Neutrophil (primary cell): ENCODE data around the gene NFATC2IP.
"Not testable (repeated sequence)": the region's sequence is repeated elsewhere in the genome, so short reads cannot be mapped to it uniquely, and the experiment has no call there.

Experiments used
- H3K27ac ChIP-seq: fragments of 200-600 bp; sonication (generic); 2 replicates; pipeline ENCODE4 v1.5.1; 2016; ENCODE audit warnings: mild to moderate bottlenecking, moderate library complexity
- H3K27me3 ChIP-seq: fragments of 200-600 bp; sonication (generic); 2 replicates; pipeline ENCODE4 v1.6.0; 2016; ENCODE audit warnings: mild to moderate bottlenecking
- H3K36me3 ChIP-seq: fragments of 200-600 bp; sonication (generic); 2 replicates; pipeline ENCODE4 v1.5.1; 2017
- H3K4me1 ChIP-seq, 2 experiments: fragments of 200-600 bp in 1 of 2; sonication (generic) in 1 of 2; 1 replicate in 1 of 2; 2 replicates in 1 of 2; pipeline versions ENCODE4 v1.5.1 to v1.6.1; 2013 to 2016; ENCODE audit warnings: low read depth in 1 of 2, low read length in 1 of 2, mild to moderate bottlenecking in 1 of 2, moderate library complexity in 1 of 2; ENCODE audit not compliant: control insufficient read depth in 1 of 2, insufficient read depth in 1 of 2
- H3K4me3 ChIP-seq, 2 experiments: fragments of 200-600 bp in 1 of 2; sonication (generic) in 1 of 2; 1 replicate in 1 of 2; 2 replicates in 1 of 2; pipeline ENCODE4 v1.5.1; 2013 to 2016; ENCODE audit warnings: low read depth in 1 of 2, low read length in 1 of 2, mild to moderate bottlenecking in 1 of 2, moderate library complexity in 1 of 2
- H3K9me3 ChIP-seq: fragments of 200-600 bp; sonication (generic); 2 replicates; pipeline ENCODE4 v1.5.1; 2016
- TF ChIP-seq, protein P1 (sequence below): fragments of 200-600 bp; sonication (generic); IDR thresholded peaks from 2 replicates; pipeline ENCODE4 v1.5.1; 2016; ENCODE audit warnings: antibody characterized with exemption

NFATC2IP gene

DNA sequence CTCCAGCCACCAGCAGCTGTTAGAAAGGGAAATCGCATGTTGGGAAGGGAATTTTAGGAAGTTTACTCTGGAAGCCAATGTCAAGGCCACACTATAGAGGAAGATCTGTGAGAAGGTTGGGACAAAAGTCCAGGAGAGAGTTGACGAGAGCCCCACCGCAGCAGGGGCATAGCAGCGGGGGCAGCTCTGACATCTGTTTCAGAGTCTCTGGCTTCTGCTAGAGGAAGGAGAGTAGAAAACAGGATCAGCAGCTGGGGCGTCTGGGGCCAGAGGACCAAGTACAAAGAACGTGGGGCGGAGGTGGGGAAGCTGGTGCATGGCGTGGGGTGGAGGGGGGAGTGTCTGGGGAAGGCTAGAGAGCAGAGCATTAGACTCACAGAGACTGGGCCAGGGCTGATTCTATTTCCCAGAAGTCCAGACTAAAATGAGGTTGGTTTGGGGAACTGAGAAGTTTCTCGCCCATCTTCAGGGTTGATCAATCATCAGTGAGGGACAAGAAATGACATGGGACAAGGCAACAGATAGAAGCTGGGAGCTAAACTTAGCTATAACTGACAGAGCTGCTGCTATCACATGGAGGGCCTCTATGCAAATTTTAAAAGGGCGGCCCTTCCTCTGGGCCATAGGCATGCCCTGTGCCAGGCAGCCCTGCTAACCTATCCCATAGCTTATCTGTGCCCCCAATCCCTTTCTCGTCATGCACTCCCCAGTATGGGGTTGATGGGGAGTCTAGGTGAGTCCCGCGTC is 26.9 kb upstream of the NFATC2IP start:
- Histone ChIP-seq H3K36me3 (peaks cover 9% of the 10 kb centered on the region), H3K27me3 (no peaks in the 10 kb centered on the region), H3K9me3 (no peaks in the 10 kb centered on the region), H3K4me3 (peak overlapping the region; percentile 91 to 94), H3K4me1 (peaks cover 11 to 14% of the 10 kb centered on the region in 2 experiments), H3K27ac (no peak overlapping the region)
- TF ChIP-seq, protein P1, sequence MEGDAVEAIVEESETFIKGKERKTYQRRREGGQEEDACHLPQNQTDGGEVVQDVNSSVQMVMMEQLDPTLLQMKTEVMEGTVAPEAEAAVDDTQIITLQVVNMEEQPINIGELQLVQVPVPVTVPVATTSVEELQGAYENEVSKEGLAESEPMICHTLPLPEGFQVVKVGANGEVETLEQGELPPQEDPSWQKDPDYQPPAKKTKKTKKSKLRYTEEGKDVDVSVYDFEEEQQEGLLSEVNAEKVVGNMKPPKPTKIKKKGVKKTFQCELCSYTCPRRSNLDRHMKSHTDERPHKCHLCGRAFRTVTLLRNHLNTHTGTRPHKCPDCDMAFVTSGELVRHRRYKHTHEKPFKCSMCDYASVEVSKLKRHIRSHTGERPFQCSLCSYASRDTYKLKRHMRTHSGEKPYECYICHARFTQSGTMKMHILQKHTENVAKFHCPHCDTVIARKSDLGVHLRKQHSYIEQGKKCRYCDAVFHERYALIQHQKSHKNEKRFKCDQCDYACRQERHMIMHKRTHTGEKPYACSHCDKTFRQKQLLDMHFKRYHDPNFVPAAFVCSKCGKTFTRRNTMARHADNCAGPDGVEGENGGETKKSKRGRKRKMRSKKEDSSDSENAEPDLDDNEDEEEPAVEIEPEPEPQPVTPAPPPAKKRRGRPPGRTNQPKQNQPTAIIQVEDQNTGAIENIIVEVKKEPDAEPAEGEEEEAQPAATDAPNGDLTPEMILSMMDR: no peak

DNA sequence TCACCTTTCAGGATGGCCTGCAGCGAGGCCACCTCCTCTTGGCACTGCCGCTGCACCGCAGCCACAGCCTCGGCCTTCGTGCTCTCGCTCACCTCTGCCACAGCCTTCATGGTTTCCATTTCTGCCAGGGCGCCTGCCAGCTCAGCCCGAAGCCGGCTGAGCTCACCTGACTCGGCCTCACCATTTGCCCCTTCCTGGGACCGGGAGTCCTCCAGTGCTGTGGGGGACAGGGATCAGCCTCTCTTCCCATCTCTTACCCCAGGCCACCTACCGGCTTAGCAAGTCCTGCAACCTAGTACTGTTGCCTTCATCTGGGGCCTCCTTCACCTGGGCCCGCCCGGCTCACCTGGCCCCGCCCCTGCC is 26.4 kb upstream of the NFATC2IP start:
- H3K27me3 ChIP-seq: no peaks in the 10 kb centered on the region
- H3K27ac ChIP-seq: peak overlapping the region; percentile 94
- TF ChIP-seq, protein P1: no peak
- no peaks in the 10 kb centered on the region for H3K9me3 ChIP-seq
- peak overlapping the region; percentile 91 to 94 for H3K4me3 ChIP-seq
- peaks cover 11 to 14% of the 10 kb centered on the region in 2 experiments for H3K4me1 ChIP-seq
- peaks cover 4% of the 10 kb centered on the region for H3K36me3 ChIP-seq

DNA sequence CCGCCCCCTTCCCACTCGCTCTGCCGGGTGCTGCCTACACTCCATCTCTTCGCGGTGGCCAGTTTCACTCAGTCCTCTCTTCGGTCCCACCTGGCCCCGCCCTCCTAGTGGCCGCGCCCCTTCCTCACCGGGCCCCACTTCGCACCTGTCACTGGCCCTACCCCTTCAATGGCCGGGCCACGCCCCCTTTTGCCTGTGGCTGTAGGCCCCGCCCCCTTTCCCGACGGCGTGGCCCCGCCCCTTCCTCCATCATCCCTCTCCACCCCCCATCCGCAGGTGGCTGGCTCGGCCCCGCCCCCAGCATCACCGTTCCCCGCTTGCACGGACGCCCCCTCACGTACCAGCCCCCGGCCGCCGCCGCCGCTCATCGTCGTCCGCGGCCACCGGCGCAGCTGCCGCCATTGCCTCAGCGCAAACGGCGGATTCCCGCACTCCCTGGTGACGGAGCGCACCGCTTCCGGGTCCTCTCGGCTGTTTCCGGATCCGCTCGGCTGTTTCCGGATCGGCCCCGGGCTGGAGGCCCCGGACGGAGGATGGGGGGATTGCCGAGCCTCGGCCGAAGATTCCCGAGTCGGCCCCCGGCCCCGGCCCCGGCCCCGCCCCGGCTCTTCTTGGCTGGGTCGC is 25.9 kb upstream of the NFATC2IP start, which contains the start of gene RABEP2:
Gene RABEP2 (minus strand): TSS at position 477 of the 624 bp plus-strand sequence. CDS start 75 bp downstream, at position 402.
- H3K36me3 ChIP-seq: peaks cover 4% of the 10 kb centered on the region

DNA sequence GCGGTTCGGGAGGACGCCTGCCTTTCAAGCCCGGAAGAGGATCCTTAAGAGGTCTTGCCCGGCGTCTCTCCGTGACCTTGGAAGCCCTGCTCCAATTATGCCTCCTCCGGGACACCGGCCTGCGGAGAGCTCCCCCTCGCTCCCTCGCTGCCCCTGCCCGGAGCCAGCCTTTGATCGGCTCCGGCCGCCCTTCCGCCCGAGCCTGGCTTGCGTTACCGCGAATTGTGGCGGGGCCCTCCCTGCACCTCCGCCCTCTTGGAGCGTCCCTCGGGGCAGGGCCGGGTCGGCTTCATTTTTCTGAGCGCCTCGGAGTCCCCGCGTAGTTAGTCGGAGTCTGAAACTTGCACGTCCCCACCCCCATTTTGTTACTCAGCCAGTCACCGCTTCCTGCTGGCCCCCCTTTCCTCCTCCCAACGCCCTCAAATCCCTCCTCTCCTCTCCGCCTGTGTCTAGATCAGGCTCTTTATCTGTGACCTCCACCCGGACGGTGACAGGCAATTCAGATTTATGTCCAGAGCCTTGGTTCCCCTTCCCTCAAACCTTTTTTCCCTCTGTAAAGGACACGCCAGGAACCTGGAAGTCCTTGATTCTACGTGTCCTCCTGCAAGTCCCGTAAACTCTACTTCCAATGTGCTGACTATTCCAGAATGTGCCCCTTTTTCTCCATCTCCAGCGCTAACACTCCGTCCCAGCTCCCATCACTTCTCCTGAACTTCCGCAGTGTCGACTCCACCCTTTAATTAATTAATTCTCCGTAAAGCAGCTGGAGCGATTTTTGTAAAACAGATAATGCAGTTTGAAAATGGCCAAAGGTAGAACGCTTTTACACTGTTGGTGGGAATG is 25.1 kb upstream of the NFATC2IP start:
- TF ChIP-seq, protein P1: no peak
- Histone ChIP-seq H3K36me3 (peaks cover 4% of the 10 kb centered on the region), H3K4me1 (peaks cover 14% of the 10 kb centered on the region in 2 experiments), H3K4me3 (peak overlapping the region; percentile 91 to 94), H3K9me3 (no peaks in the 10 kb centered on the region), H3K27me3 (no peaks in the 10 kb centered on the region), H3K27ac (peak overlapping the region; percentile 94)

More for the DNA sequence above, 25.9 kb upstream of the NFATC2IP start, which contains the start of gene RABEP2:
- Histone ChIP-seq H3K4me3 (peak within 1 kb of the TSS; percentile 91 to 94), H3K4me1 (peaks cover 11 to 14% of the 10 kb centered on the region in 2 experiments), H3K27me3 (no peaks in the 10 kb centered on the region), H3K27ac (peak within 1 kb of the TSS; percentile 94), H3K9me3 (no peaks in the 10 kb centered on the region)
- TF ChIP-seq, protein P1: peak; percentile 38

DNA sequence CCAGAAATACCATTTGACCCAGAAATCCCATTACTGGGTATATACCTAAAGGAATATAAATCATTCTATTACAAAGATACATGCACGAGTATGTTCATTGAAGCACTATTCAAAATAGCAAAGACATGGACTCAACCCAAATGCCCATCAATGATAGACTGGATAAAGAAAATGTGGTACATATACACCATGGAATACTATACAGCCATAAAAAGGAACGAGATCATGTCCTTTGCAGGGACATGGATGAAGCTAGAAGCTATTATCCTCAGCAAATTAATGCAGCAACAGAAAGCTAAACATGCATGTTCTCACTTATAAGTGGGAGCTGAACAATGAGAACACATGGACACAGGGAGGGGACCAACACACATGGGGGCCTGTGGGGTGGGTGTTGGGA is 24.5 kb upstream of the NFATC2IP start:
- H3K27me3 ChIP-seq, H3K36me3 ChIP-seq, H3K9me3 ChIP-seq: not testable (repeated sequence)
- peak overlapping the region; percentile 94 for H3K27ac ChIP-seq
- H3K4me3 ChIP-seq: peak overlapping the region in 1 of 2 experiments; percentile 94
- H3K4me1 ChIP-seq: peaks cover 14 to 16% of the 10 kb centered on the region in 2 experiments
